Measurements from ENCODE around the gene LSM14A. TPM values are rescaled to one million over a fixed set of nuclear protein-coding genes. Genes with fewer than 3 reads are reported as not detected.

The LSM14A gene
- total and polyA plus RNA-seq, 2 of the 8 experiments (the other 6 are each of a cell fraction or from before 2014, with no cell fraction given): 117 to 195 TPM

- Histone ChIP-seq H3K56ac (replicated peaks; ENCODE audit: insufficient read length, low read depth, low read length) (no peak overlapping the region), H3K23ac (ENCODE audit: insufficient read length) (no peak overlapping the region), H3K4ac (replicated peaks; ENCODE audit: insufficient read length, low read depth, low read length) (no peak overlapping the region), H3K79me2 (ENCODE audit: control insufficient read depth in 1 of 2, insufficient read depth in 2 of 2, low read length in 2 of 2) (peaks cover 44 to 99% of the 10 kb centered on the region in 2 experiments), H4K5ac (ENCODE audit: insufficient read length, low read depth, low read length) (no peak overlapping the region), H3K27me3 (replicated peaks in 1 of 4; ENCODE audit: control insufficient read depth in 3 of 4, extremely low read depth in 1 of 4, insufficient read depth in 3 of 4, low read length in 3 of 4) (no peaks in the 10 kb centered on the region), H3K9me3 (ENCODE audit: insufficient read depth in 2 of 2, low read depth in 1 of 2, low read length in 1 of 2) (no peaks in the 10 kb centered on the region), H2BK5ac (ENCODE audit: low read depth, low read length) (no peak overlapping the region), H3K14ac (ENCODE audit: insufficient read length) (no peak overlapping the region), H4K20me1 (replicated peaks in 1 of 2; ENCODE audit: control insufficient read depth in 1 of 2, insufficient read depth in 2 of 2, low read length in 2 of 2) (peaks cover 33 to 35% of the 10 kb centered on the region in 2 experiments), H3K4me2 (ENCODE audit: insufficient read depth in 1 of 2, low read depth in 2 of 2, low read length in 2 of 2) (no peak overlapping the region), H4K91ac (replicated peaks; ENCODE audit: insufficient read length, low read length) (no peak overlapping the region), H2BK20ac (ENCODE audit: low read length) (no peak overlapping the region), H2AK5ac (ENCODE audit: low read depth, low read length) (no peak overlapping the region), H3K18ac (ENCODE audit: extremely low read depth, low read length) (no peak overlapping the region), H2BK12ac (ENCODE audit: low read depth, low read length) (no peak overlapping the region), H3K27ac (ENCODE audit: low read depth, low read length) (no peak overlapping the region), H2BK15ac (ENCODE audit: low read length) (no peak overlapping the region), H2AFZ (ENCODE audit: low read length) (no peak overlapping the region), H3K4me1 (replicated peaks in 1 of 4; ENCODE audit: control insufficient read depth in 3 of 4, insufficient read depth in 4 of 4, low read length in 3 of 4) (peaks cover 0 to 4% (median 1%) of the 10 kb centered on the region in 4 experiments; a peak in 2 of 7 replicates), H3K4me3 (ENCODE audit: extremely low read depth in 1 of 4, insufficient read depth in 2 of 4, low read depth in 3 of 4, low read length in 4 of 4) (no peak overlapping the region), H3K36me3 (ENCODE audit: control insufficient read depth in 2 of 4, insufficient read depth in 4 of 4, low read length in 3 of 4) (peaks cover 0 to 4% (median 0%) of the 10 kb centered on the region in 4 experiments; a peak in 2 of 8 replicates), H3K23me2 (ENCODE audit: low read depth, low read length) (no peaks in the 10 kb centered on the region), H2BK120ac (replicated peaks; ENCODE audit: low read depth, low read length) (no peak overlapping the region), H4K8ac (ENCODE audit: extremely low read depth, insufficient read depth, low read length) (no peak overlapping the region), H3K9ac (replicated peaks in 1 of 4; ENCODE audit: extremely low read depth in 1 of 4, low read depth in 3 of 4, low read length in 3 of 4) (no peak overlapping the region), H3K79me1 (ENCODE audit: low read depth, low read length) (no peaks in the 10 kb centered on the region; the same call in 1 of the 2 replicates)
- POLR2A ChIA-PET (ENCODE audit: partially characterized antibody): no interaction called here
- no peak for FAIRE-seq
- CTCF ChIA-PET (ENCODE audit: partially characterized antibody): no interaction called here
- DNase-seq (ENCODE audit: low read depth in 1 of 2, low spot score in 2 of 2): no peak
- 86% methylated on average over 5 of the region's 5 CpGs; no CpG with 5 or more reads in 1 of the 2 experiments for WGBS, 2 experiments (ENCODE audit: extremely low coverage in 1 of 2, insufficient coverage in 1 of 2, insufficient read length in 1 of 2, insufficient replicate concordance in 2 of 2, low coverage in 1 of 2, low lambda C conversion rate in 2 of 2, missing lambda C conversion rate in 1 of 2)
- TF ChIP-seq TCF12 (IDR thresholded peaks at IDR 0.05; ENCODE audit: low read depth, low read length): no peak
- TF ChIP-seq CHD2 (IDR thresholded peaks at IDR 0.05; ENCODE audit: low read length): no peak
- TF ChIP-seq SIX5 (IDR thresholded peaks at IDR 0.05; ENCODE audit: low read depth, low read length): no peak
- TF ChIP-seq POLR2AphosphoS5 (IDR thresholded peaks at IDR 0.05; ENCODE audit: low read depth, low read length): no peak
- no peak for TF ChIP-seq RNF2 (IDR thresholded peaks at IDR 0.05; ENCODE audit: borderline replicate concordance, low read depth, low read length, missing control alignments, poor library complexity, severe bottlenecking)
- TF ChIP-seq YY1 (IDR thresholded peaks at IDR 0.05; ENCODE audit: low read depth, low read length): no peak
- no peak for TF ChIP-seq JUND (IDR thresholded peaks at IDR 0.05; ENCODE audit: low read length)
- TF ChIP-seq CTBP2 (IDR thresholded peaks at IDR 0.05; ENCODE audit: borderline replicate concordance, insufficient read depth, insufficient read length, low read length): no peak
- TF ChIP-seq SP4 (IDR thresholded peaks at IDR 0.05; ENCODE audit: low read length): no peak
- no peak for TF ChIP-seq SIRT6 (IDR thresholded peaks at IDR 0.05; ENCODE audit: low read length)
- no peak for TF ChIP-seq KDM1A (IDR thresholded peaks at IDR 0.05; ENCODE audit: borderline replicate concordance, low read length)
- TF ChIP-seq MAX (IDR thresholded peaks at IDR 0.05): no peak
- no peak for TF ChIP-seq CHD1 (IDR thresholded peaks at IDR 0.05; ENCODE audit: low read depth, low read length)
- no peak for TF ChIP-seq KDM5A (IDR thresholded peaks at IDR 0.05; ENCODE audit: low read length)
Observed at GRCh38 chr19:34180709-34181108, 8.4 kb downstream of the LSM14A start.
